Islet of Langerhans (tissue), 1 donor: Measurements from ENCODE around the gene SEMA4C.

Experiments
- FAIRE-seq: peaks from one replicate; lab custom pipeline; 2011; peaks lifted over from hg19 to GRCh38; lab: Jason Lieb, UNC

Gene SEMA4C

GRCh38 chr2:96841701-96842495 lies 28.0 kb downstream of the SEMA4C start:
- FAIRE-seq, result no peak

GRCh38 chr2:96839875-96840850 lies 29.7 kb downstream of the SEMA4C start:
- no peak for FAIRE-seq

GRCh38 chr2:96839293-96839874 lies 30.5 kb downstream of the SEMA4C start:
- no peak for FAIRE-seq

- no peak for FAIRE-seq
Measured at GRCh38 chr2:96838345-96839292, 31.3 kb downstream of the SEMA4C start.

GRCh38 chr2:96837575-96837974 lies 32.3 kb downstream of the SEMA4C start:
- no peak for FAIRE-seq

GRCh38 chr2:96835830-96836229 lies 34.0 kb downstream of the SEMA4C start:
- no peak for FAIRE-seq

- FAIRE-seq, result no peak
Measured at GRCh38 chr2:96832754-96833507, 36.9 kb downstream of the SEMA4C start.

GRCh38 chr2:96832408-96832753 lies 37.5 kb downstream of the SEMA4C start:
- FAIRE-seq, result no peak

GRCh38 chr2:96831679-96832078 lies 38.2 kb downstream of the SEMA4C start:
- FAIRE-seq, result no peak

- no peak for FAIRE-seq
Measured at GRCh38 chr2:96830044-96830562, 39.8 kb downstream of the SEMA4C start.

- no peak for FAIRE-seq
Measured at GRCh38 chr2:96828874-96829273, 41.0 kb downstream of the SEMA4C start.

- FAIRE-seq, result no peak
Measured at GRCh38 chr2:96828436-96828835, 41.4 kb downstream of the SEMA4C start.

GRCh38 chr2:96826546-96827278 lies 43.2 kb downstream of the SEMA4C start:
- no peak for FAIRE-seq

- FAIRE-seq, result no peak
Measured at GRCh38 chr2:96825057-96825456, 44.8 kb downstream of the SEMA4C start.

GRCh38 chr2:96824079-96824870 lies 45.6 kb downstream of the SEMA4C start:
- no peak for FAIRE-seq

- FAIRE-seq, result no peak
Measured at GRCh38 chr2:96823198-96823597, 46.7 kb downstream of the SEMA4C start.

- no peak for FAIRE-seq
Measured at GRCh38 chr2:96822786-96823185, 47.1 kb downstream of the SEMA4C start.

GRCh38 chr2:96821113-96821675 lies 48.7 kb downstream of the SEMA4C start:
- no peak for FAIRE-seq
